Measurements from ENCODE around the gene MSANTD1.
A peak's percentile ranks its signal among the peaks of the same experiment; 100 is the strongest.

Gene MSANTD1

DNA sequence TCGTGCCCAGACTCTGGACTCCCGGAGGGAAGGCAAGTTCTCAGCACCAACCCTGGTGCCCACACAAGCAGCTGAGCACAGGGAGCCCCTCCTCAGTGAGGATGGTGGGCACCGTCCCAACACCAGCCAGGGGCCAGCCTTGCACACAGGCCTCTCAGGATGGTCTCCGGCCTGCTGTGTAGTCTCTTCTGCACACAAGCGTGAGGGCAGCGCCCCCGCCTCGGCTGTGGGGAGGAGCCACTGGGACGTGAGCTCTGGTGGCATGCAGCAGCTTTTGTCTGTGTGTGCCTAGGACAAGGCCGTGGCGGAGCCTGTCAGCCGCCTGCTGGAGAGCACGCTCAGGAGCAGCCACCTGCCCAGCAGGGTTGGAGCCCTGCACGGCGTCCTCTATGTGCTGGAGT is 16.1 kb upstream of the MSANTD1 start:
- DNase-seq (ENCODE audit: low spot score) (no peak), FAIRE-seq (no peak)

GRCh38 chr4:3233391-3234071 is 15.4 kb upstream of the MSANTD1 start:
- DNase-seq (ENCODE audit: low spot score) = peak; percentile 13
- FAIRE-seq = no peak

DNA sequence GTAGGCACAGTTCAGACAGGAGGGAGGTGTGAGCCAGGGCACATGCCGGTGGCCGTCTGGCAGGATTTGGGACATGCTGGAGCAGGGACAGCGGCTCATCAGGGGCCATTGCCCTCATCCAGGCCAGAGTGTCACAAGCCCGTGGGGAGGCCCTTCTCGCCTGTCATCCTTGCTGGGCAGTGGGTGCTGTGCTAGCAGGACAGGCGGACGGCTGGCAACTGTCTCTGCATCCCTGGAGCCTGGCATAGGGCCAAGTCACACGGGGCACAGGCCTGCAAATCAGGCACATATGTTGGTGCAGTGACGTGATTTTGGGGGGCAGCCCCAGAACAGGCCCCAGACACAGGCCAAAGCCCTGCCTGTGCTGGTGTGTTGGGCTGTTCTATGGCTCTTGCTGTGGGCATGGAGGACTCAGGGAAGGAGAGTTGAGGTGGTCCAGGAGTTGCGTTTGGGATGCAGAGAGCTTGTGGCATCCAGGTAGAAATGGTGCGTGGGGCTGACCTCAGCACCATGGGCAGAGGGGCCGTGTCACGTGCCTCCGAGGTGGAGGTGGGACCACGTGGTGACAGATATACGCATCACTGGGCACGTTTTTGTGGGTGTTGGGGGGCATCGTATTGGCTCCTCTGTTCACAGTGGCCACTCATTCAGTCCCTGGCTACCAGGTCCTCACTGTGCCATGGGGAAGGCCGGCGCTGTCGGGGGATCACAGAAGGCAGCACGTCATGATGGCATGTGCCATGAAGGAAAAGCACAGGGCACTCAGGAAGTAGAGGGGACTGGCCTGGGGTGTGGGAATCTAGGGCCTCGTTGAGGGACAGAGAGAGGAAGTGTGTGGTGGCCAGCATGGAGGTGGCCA is 14.6 kb upstream of the MSANTD1 start:
- DNase-seq (ENCODE audit: low spot score) (no peak), FAIRE-seq (no peak)

DNA sequence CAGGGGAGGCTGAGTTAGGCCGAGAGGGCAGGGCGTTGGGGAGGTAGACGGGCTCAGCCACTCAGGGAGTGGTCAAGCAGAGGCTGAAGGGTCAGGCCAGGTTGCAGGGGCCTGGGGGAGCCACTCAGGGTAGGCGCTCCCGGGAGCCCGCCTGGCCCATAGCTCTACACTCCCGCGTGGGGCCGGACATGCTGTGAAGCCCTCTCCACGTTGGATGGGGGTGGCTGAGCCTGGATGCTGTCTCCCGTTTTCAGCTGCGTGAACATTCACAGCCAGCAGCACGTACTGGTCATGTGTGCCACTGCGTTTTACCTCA is 14.0 kb upstream of the MSANTD1 start:
- no peak for DNase-seq (ENCODE audit: low spot score)
- no peak for FAIRE-seq

DNA sequence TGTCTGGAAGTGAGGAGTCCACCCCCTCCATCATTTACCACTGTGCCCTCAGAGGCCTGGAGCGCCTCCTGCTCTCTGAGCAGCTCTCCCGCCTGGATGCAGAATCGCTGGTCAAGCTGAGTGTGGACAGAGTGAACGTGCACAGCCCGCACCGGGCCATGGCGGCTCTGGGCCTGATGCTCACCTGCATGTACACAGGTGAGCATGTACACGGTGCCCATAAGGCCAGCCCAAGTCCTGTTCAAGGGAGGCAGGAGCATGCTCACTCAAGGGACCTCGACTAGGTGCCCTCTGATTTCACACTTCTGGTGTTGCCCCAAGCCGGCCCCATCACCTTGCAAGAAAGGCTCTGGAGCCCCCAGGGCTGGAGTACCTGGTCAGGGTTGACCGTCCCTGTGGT is 13.4 kb upstream of the MSANTD1 start:
- DNase-seq (ENCODE audit: low spot score) = no peak
- no peak for FAIRE-seq

DNA sequence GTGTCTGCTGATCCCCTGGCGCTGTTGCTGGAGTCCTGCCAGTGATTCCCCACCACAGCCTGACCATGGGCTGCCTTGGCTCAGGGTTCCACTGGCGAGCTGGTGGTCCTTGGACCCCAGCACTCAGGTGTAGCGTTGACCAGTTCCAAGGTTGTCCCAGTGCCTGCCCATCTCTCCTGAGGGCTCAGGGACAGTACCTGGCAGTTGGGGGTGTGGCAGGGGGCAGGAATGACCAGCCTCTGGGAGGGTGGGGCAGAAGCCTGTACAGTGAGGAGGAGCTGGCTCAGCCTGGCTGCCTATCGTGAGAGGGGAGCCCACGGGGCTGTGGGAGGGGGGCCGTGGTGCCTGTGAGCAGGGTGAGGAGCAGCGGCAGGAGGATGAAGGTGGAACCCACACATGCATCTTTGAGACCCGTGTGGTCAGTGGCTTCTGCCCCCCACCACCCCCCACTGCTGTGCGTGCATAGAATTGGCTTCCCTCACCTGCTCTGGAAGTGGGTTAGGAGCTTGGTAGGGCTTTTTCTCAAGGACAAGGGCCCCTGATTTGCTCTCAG is 12.6 kb upstream of the MSANTD1 start:
- FAIRE-seq (no peak), DNase-seq (ENCODE audit: low spot score) (no peak)

GRCh38 chr4:3237266-3237665 is 11.7 kb upstream of the MSANTD1 start:
- no peak for FAIRE-seq
- DNase-seq (ENCODE audit: low spot score) = no peak

GRCh38 chr4:3237712-3238560 is 11.0 kb upstream of the MSANTD1 start:
- no peak for FAIRE-seq
- DNase-seq (ENCODE audit: low spot score) = no peak

DNA sequence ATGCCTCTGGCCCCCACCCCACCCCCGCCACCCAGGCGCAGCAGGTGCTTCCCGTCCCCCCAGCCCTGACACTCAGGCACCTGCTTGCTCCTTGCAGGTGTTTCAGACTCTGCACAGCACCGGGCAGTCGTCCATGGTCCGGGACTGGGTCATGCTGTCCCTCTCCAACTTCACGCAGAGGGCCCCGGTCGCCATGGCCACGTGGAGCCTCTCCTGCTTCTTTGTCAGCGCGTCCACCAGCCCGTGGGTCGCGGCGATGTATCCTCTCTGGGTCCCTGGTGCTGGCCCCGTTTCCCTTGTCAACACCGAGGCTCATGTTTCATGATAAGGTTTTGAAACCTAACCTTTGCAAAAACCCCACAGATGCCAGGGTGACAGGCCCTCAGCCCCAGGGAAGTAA is 10.2 kb upstream of the MSANTD1 start:
- no peak for DNase-seq (ENCODE audit: low spot score)
- no peak for FAIRE-seq

DNA sequence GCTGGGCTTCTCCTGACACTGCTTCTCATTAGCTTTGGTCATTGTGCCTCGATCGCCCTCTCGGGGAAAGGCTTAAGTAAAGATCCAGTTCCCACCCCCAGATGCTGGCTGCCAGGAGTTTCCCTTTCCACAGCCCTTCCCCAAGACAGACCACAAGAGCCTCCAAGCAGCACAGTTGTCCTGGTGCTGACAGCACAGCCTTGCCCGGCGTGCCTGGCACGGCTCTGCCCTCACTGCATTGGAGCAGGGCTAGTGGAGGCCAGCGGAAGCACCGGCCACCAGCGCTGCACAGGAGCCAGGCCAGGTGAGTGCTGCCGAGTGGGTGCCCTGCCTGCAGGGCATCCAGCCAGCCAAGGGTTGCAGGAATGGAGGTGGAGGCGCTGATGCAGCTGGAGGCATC is 9.7 kb upstream of the MSANTD1 start:
- FAIRE-seq = no peak
- DNase-seq (ENCODE audit: low spot score) = no peak

GRCh38 chr4:3239998-3240920 is 8.7 kb upstream of the MSANTD1 start:
- DNase-seq (ENCODE audit: low spot score) = no peak
- no peak for FAIRE-seq

DNA sequence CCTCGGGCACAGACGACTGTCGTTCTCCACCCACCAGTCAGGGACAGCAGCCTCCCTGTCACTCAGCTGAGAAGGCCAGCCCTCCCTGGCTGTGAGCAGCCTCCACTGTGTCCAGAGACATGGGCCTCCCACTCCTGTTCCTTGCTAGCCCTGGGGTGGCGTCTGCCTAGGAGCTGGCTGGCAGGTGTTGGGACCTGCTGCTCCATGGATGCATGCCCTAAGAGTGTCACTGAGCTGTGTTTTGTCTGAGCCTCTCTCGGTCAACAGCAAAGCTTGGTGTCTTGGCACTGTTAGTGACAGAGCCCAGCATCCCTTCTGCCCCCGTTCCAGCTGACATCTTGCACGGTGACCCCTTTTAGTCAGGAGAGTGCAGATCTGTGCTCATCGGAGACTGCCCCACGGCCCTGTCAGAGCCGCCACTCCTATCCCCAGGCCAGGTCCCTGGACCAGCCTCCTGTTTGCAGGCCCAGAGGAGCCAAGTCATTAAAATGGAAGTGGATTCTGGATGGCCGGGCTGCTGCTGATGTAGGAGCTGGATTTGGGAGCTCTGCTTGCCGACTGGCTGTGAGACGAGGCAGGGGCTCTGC is 7.9 kb upstream of the MSANTD1 start:
- no peak for FAIRE-seq
- no peak for DNase-seq (ENCODE audit: low spot score)

DNA sequence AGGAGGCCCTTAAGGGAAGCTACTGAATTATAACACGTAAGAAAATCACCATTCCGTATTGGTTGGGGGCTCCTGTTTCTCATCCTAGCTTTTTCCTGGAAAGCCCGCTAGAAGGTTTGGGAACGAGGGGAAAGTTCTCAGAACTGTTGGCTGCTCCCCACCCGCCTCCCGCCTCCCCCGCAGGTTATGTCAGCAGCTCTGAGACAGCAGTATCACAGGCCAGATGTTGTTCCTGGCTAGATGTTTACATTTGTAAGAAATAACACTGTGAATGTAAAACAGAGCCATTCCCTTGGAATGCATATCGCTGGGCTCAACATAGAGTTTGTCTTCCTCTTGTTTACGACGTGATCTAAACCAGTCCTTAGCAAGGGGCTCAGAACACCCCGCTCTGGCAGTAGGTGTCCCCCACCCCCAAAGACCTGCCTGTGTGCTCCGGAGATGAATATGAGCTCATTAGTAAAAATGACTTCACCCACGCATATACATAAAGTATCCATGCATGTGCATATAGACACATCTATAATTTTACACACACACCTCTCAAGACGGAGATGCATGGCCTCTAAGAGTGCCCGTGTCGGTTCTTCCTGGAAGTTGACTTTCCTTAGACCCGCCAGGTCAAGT is 6.9 kb upstream of the MSANTD1 start:
- DNase-seq (ENCODE audit: low spot score) (no peak), FAIRE-seq (no peak)

- FAIRE-seq = no peak
- DNase-seq (ENCODE audit: low spot score) = no peak
Measured at GRCh38 chr4:3243136-3243780, 5.7 kb upstream of the MSANTD1 start.

DNA sequence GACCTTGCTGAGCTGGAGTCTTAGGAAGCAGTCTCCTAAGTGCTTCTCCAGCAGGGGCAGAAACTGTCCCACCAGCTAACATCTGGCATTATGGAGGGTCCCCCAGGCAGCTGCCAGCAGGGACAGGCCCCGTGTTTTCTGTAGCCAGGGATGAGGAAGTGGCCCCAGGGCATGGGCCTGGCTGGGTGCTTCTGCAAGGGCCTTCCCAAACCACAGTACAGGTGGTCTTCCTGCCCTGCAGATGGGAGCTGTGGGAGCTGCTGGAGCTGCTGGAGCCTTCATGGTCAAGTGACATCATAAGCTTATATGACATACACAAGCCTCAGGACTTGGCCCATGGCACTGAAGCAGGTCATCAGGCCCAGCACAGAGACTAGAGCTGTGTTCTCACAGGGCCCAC is 5.0 kb upstream of the MSANTD1 start:
- DNase-seq (ENCODE audit: low spot score) = no peak
- FAIRE-seq = no peak

GRCh38 chr4:3244747-3245146 is 4.2 kb upstream of the MSANTD1 start:
- DNase-seq (ENCODE audit: low spot score) (no peak), FAIRE-seq (no peak)

GRCh38 chr4:3245676-3246075 is 3.3 kb upstream of the MSANTD1 start:
- DNase-seq (ENCODE audit: low spot score) (no peak), FAIRE-seq (no peak)

- DNase-seq (ENCODE audit: low spot score) = no peak
- FAIRE-seq = no peak
Measured at GRCh38 chr4:3246458-3247398, 2.2 kb upstream of the MSANTD1 start.
